Esophagus squamous epithelium (tissue), 5 donors: ENCODE results near the gene KAT2B. TPM values are rescaled to one million over a fixed set of nuclear protein-coding genes. Genes with fewer than 3 reads are reported as not detected.

Source experiments
- DNase-seq: peaks from one replicate; lab custom pipeline; 2025; lab: John Stamatoyannopoulos, UW
- H3K27ac ChIP-seq, 4 donors: fragments of 200-600 bp; sonication (generic); one replicate each; pipeline ENCODE4 v1.5.1; 2016 to 2019; ENCODE audit warnings: mild to moderate bottlenecking in 1 of 4
- H3K27me3 ChIP-seq, 4 donors: fragments of 200-600 bp; sonication (generic); 1 replicate in 3 of 4; 2 replicates in 1 of 4; pipeline versions ENCODE4 v1.5.1 to v1.6.0; 2017 to 2021; ENCODE audit warnings: antibody characterized with exemption in 1 of 4
- H3K36me3 ChIP-seq, 3 donors: fragments of 200-600 bp; sonication (generic); one replicate each; pipeline ENCODE4 v1.5.1; 2016 to 2019
- H3K4me1 ChIP-seq, 3 donors: fragments of 200-600 bp; sonication (generic); one replicate each; pipeline ENCODE4 v1.5.1; 2017 to 2019
- H3K4me3 ChIP-seq, 4 donors: fragments of 200-600 bp; sonication (generic); 1 replicate in 3 of 4; 2 replicates in 1 of 4; pipeline ENCODE4 v1.5.1; 2016 to 2019; ENCODE audit warnings: mild to moderate bottlenecking in 2 of 4, moderate library complexity in 1 of 4
- H3K9me3 ChIP-seq, 3 donors: fragments of 200-600 bp; sonication (generic); one replicate each; pipeline ENCODE4 v1.5.1; 2016 to 2019
- CTCF ChIP-seq, 6 experiments: fragments of 450-650 bp in 4 of 6; fragments of 200-600 bp in 2 of 6; sonication (generic) in 2 of 6; IDR thresholded peaks; one replicate each; pipeline ENCODE4 v1.5.1; 2016 to 2019; ENCODE audit warnings: antibody characterized with exemption in 6 of 6, mild to moderate bottlenecking in 4 of 6, moderate library complexity in 4 of 6
- POLR2A ChIP-seq, 4 donors: fragments of 450-650 bp; IDR thresholded peaks; one replicate each; pipeline ENCODE4 v1.6.1; 2017; ENCODE audit warnings: antibody characterized with exemption in 4 of 4, mild to moderate bottlenecking in 4 of 4, moderate library complexity in 3 of 4
- WGBS, 2 donors: methylation state at CpG; one replicate each; pipeline ENCODE4 v1.1.5; 2018; 5-methylcytosine and 5-hydroxymethylcytosine counted together
- intact Hi-C: fragments of 100-400 bp; cut with DNase I; formaldehyde crosslinking; loops from one replicate; pipeline ENCODE4 v1.15.0; 2022
- total RNA-seq, 4 donors: library from RNA; depleted of rRNA; stranded (reverse); fragments of >200 nt; gene quantifications; one replicate each; pipeline ENCODE4 v1.1.0, GENCODE V29; 2016
- donor health status: DM: yes; HTN: yes; CAD: no.

The KAT2B gene
- total RNA-seq, 4 donors from 2014 or later = 20.0 to 27.1 (median 23.8) TPM

- H3K4me3 ChIP-seq = no peak overlapping the region
- no peaks in the 10 kb centered on the region for H3K27me3 ChIP-seq
- TF ChIP-seq CTCF (IDR thresholded peaks at IDR 0.05) = no peak
- TF ChIP-seq POLR2A (IDR thresholded peaks at IDR 0.05) = no peak
- H3K27ac ChIP-seq = peak overlapping the region in 1 of 4 donors; percentile 43
- intact Hi-C loops = loop anchor here (10.0 kb wide), 1 partner anchor 138 kb away; the partner anchor contains the start of gene SGO1
- H3K4me1 ChIP-seq = peaks cover 43 to 100% (median 52%) of the 10 kb centered on the region in 3 donors
- WGBS, 2 donors = 100% methylated on average over 1 of the region's 1 CpG
- no peak for DNase-seq
- H3K9me3 ChIP-seq = no peaks in the 10 kb centered on the region
- H3K36me3 ChIP-seq = no peaks in the 10 kb centered on the region
These were observed 6.3 kb downstream of the KAT2B start for GRCh38 chr3:20046556-20046955.

- intact Hi-C loops = loop anchor here (10.0 kb wide), 1 partner anchor 137 kb away; the partner anchor contains the start of gene SGO1
- 77 to 82% methylated on average over 7 of the region's 7 CpGs for WGBS, 2 donors
- H3K4me3 ChIP-seq = no peak overlapping the region
- no peaks in the 10 kb centered on the region for H3K9me3 ChIP-seq
- no peaks in the 10 kb centered on the region for H3K27me3 ChIP-seq
- TF ChIP-seq POLR2A (IDR thresholded peaks at IDR 0.05) = no peak
- no peak for TF ChIP-seq CTCF (IDR thresholded peaks at IDR 0.05)
- no peaks in the 10 kb centered on the region for H3K36me3 ChIP-seq
- peak overlapping the region in 3 of 4 donors; percentile 60 to 65 (median 65) for H3K27ac ChIP-seq
- DNase-seq = no peak
- peaks cover 43 to 98% (median 45%) of the 10 kb centered on the region in 3 donors for H3K4me1 ChIP-seq
These were observed 7.1 kb downstream of the KAT2B start for GRCh38 chr3:20047341-20047779.

GRCh38 chr3:20047976-20048883 lies 8.0 kb downstream of the KAT2B start:
- DNase-seq = no peak
- 52 to 67% methylated on average over 9 of the region's 9 CpGs for WGBS, 2 donors
- H3K27ac ChIP-seq = peak overlapping the region in 3 of 4 donors; percentile 60 to 65 (median 65)
- intact Hi-C loops = loop anchor here (10.0 kb wide), 1 partner anchor 137 kb away; the partner anchor contains the start of gene SGO1
- no peaks in the 10 kb centered on the region for H3K36me3 ChIP-seq
- H3K27me3 ChIP-seq = no peaks in the 10 kb centered on the region
- H3K9me3 ChIP-seq = no peaks in the 10 kb centered on the region
- H3K4me1 ChIP-seq = peaks cover 35 to 98% (median 37%) of the 10 kb centered on the region in 3 donors
- no peak for TF ChIP-seq POLR2A (IDR thresholded peaks at IDR 0.05)
- TF ChIP-seq CTCF (IDR thresholded peaks at IDR 0.05) = no peak
- H3K4me3 ChIP-seq = peak overlapping the region in 1 of 4 donors; percentile 28

- intact Hi-C loops = no loop called here
- H3K27me3 ChIP-seq = no peaks in the 10 kb centered on the region
- H3K4me3 ChIP-seq = no peak overlapping the region
- H3K36me3 ChIP-seq = no peaks in the 10 kb centered on the region
- peak overlapping the region in 3 of 4 donors; percentile 0 to 48 (median 23) for H3K27ac ChIP-seq
- 51 to 66% methylated on average over 4 of the region's 4 CpGs for WGBS, 2 donors
- peaks cover 39 to 95% (median 49%) of the 10 kb centered on the region in 3 donors for H3K4me1 ChIP-seq
- H3K9me3 ChIP-seq = no peaks in the 10 kb centered on the region
- no peak for TF ChIP-seq POLR2A (IDR thresholded peaks at IDR 0.05)
- no peak for TF ChIP-seq CTCF (IDR thresholded peaks at IDR 0.05)
- DNase-seq = no peak
These were observed 11.0 kb downstream of the KAT2B start for GRCh38 chr3:20051123-20051806.
